Caki2 (cell line): ENCODE results near the gene TFAP2D. TPM values are rescaled to one million over a fixed set of nuclear protein-coding genes. Genes with fewer than 3 reads are reported as not detected.

ENCODE experiments used
- DNase-seq: peaks from one replicate; pipeline ENCODE4 v3.0.0-alpha.2; 2015; ENCODE audit warnings: low read depth
- in situ Hi-C: cut with HindIII; loops from 2 replicates; pipeline ENCODE4 v1.10.0; 2016; ENCODE audit warnings: low sequenced_read_pairs, low pct_unique_long_range_greater_than_20kb, mixed read lengths
- total RNA-seq: library from RNA; depleted of rRNA; stranded (reverse); fragments of >200 nt; shearing (Covaris generic); gene quantifications from 2 replicates; pipeline ENCODE4 v1.2.3, GENCODE V29; 2014; ENCODE audit warnings: low replicate concordance; rRNA removed

Gene TFAP2D
- total RNA-seq, 1 experiment from 2014 or later, result not detected

DNA sequence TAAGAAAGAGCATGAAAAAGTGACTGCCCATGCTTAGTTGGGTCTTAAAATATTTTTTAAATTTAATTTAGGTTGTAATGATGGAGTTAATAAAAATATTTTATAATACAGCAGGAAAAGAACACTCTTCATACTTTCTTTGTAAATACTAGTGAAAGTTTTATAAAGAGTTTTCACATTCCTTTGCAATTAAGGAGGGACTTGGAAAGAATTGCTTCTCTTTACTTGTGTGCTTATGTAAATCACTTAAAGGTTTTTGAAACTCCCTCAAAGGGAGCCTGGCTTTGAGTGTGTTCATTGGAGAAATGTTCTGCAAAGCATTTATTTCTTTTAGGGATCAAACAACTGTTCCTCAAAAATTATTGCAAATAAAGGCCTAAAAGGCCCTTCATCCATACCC lies 93.7 kb downstream of the TFAP2D start:
- no peak for DNase-seq
- in situ Hi-C loops, result no loop called here

DNA sequence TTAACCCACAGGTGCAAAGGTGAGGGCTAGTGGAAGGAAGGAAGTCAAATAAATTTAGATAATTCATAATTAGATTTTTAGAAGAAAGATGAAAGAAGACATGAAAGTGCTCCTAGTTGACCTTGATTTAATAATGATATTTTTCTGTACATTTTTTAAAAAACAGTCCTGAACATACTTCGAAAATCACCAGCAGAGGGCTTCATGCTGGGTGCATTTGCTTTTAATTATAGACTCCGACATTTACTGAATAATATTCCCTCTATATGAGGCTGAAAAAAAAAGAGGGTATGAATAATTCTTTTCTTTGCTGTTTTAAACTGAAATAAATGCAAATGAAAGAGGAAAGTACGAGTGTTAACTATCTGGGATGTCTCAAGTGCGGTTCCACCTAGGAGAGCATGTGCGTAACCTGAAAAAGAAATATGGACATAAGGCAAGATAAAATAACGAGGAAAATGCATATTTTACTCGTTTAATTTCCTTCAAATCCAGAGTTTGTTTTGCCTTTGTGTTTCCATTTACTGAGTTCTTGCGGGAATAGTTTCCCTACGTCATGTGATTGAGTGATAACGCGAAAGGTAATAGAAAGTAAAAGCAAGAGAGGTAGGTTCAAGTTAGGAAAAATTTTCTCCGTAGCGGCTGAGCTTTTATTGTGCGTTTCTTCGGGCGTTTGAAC lies 102.2 kb downstream of the TFAP2D start:
- in situ Hi-C loops, result no loop called here
- DNase-seq, result peak; percentile 54

DNA sequence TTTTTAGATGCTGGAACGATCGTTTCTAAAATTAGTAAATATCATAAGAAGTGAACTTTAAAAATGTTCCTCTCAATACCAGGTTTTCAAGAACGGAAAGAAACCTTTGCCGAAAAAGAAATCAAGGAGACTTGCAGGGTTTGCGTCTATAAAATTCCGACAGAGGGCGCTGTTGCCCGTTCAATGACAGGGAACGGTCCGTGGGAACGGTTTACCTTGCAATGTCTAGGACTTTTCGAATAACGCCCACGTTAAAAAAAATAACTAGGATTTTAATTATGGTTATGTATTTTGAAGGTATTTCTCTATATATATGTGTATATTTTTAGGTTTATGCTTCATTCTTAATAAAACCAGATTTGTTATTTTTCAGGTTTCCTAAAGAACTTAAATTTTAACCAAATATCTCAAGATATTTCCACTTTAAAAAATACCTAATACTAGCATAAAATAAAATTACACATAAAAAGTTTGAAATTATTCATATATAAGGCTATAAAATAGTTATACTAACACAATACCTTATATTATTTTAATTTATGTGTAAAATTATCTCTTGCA lies 102.9 kb downstream of the TFAP2D start:
- in situ Hi-C loops, result no loop called here

DNA sequence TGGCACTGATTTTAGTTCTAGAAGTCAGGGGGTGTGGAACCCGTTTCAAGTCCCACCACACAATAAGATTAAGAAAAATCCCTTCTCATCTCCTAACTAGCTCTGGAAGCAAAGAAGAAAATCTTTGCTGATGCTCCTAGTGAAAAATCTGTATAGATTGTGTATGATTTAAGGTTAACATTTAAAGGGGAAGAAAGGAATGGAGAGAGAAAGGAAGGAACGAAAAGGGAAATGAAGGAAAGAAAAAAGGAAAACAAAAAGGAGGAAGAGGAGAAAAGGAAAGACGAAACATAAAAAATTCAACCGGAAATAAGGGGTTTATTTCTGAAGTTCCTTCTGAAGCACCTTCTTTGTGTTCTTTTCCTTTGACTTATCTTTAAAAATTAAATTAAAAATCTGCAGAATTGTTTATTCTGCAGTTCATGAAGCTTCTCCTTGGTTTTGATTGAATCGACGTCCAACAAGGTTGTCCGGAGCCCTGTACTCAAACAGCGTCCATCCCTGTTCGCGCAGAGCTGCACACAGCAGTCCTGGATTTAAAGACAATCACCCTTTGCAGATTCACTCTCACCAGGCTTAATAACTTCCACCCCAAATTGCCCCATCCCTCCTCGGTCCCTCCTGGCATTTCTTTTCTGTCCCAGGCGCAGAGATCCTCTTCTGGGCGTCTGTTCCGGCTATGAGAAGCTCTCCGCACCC lies 103.8 kb downstream of the TFAP2D start:
- no peak for DNase-seq
- in situ Hi-C loops, result no loop called here

More for the DNA sequence above, 102.9 kb downstream of the TFAP2D start:
- DNase-seq, result peak; percentile 55

DNA sequence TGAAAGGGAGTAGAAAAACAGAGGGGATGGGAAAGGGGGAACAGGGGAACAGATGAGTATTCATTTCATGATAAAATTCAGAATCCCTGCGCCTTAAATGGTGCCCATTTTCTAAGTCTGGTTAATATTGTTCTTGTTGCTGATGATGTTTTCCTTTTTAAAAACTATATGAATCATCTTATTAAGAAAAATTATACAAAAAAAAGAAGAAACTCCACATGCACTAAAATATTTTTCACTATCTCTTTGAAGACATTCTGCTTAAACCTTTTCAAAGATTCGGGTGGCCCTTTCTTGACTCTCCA lies 104.3 kb downstream of the TFAP2D start:
- in situ Hi-C loops, result no loop called here

DNA sequence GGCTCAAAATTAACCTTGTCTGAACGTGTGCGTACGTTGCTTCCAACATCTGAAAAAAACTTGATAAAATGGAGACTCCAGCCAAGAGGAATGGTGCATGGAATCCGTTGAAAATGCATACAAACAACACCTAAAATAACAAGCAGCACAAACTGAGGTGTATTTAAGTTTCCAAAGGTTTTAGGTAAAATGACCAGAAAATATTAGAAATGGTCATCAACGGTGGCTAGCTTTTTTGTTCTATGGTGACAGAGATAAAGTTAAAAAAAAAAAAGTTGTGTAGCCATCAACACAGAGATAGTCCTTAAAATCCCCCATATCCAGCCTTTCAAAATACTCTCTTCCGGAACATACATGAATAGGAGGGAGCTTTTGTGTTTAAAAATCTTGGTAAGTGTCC lies 104.7 kb downstream of the TFAP2D start:
- no peak for DNase-seq
- in situ Hi-C loops, result no loop called here

More for the DNA sequence above, 104.3 kb downstream of the TFAP2D start:
- DNase-seq, result no peak

DNA sequence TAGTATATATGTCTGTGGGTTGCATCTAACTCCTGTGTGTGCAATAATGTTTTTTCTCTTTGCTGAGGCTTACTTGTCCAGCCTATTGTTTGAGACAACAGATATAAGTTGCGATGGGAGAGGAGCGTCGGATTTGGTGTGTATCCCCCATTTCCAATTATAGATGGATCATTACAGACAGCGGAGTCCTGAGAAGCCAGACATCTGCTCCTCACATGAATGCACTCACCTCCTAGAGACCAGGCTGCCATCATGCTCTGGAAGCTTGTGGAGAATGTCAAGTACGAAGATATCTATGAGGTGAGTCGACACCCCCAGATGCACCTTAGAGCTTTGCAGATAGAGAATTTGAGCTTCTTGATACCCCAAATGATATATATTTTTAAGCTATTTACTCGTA lies 105.3 kb downstream of the TFAP2D start, which contains the start of gene TFAP2B:
TSS of gene TFAP2B (plus strand) at position 199 of the 400 bp plus-strand sequence. CDS start at position 220, 21 bp downstream.
- in situ Hi-C loops, result no loop called here
- DNase-seq, result no peak

DNA sequence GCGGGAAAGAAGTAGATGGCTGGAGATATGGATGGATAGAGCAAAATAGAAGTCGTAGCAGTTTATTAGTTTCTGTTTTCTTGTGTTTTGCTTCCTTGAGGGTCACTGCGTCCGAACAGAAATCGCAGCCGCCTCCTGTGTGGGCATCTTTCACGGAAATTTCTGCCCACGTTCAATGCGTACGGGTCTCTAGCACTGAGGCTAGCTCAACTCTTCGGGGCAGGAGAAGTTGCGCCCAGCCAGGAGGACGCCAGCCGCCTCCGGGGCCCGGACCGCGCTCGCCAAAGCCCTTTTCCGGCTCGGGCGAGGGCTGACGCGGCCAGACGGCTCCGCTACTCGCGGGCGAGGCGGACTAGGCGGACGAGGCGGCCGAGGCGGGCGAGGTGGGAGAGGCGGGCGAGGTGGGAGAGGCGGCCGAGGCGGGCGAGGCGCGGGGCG lies 106.2 kb downstream of the TFAP2D start:
- DNase-seq, result no peak
- in situ Hi-C loops, result no loop called here

DNA sequence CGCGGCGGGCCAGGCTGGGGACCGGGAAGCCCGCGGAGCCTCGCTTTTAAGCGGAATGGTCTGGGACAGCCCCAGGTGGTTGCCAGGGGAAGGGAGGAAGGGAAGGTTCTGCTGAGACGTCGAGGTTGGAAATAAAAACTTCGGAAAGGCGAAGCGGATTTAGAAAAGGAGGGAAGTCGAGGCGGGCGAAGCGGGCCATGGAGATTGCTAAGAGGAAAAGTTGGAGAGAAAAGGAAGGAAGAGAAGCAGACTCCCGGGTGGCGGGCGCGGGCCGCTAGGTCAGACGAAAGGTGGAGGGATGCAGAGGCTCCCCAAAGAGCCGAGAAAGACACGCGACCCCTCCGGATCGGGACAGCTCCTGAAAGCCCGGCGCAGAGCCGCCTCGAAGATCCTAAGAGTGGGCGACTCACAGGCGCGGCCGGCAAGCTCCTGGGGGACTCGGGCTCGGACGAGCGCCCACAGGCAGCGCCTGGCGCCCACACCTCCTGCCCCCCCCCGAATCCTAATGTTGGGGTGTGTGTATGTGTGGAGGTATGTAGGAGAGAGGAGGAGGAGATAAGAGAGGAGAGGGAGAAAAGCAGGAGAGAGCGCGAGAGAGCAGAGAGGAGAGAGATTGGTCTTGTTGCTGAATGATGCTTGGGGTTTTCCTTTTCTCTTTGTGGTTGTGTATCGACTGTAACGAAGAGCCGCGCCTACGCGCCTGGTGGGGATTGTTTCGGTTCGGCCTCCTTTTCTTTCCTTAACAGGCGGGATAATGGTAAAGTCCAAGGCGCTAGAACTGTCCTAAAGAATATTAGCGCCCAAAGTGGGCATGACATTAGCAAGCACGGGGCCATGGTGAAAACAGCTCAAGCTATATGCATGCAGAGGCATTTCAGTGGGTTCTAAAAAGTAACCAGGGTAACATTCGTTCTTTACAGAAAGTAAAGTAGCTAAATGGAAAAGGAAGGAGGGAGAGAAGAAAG lies 106.9 kb downstream of the TFAP2D start:
- DNase-seq, result no peak
- in situ Hi-C loops, result no loop called here

DNA sequence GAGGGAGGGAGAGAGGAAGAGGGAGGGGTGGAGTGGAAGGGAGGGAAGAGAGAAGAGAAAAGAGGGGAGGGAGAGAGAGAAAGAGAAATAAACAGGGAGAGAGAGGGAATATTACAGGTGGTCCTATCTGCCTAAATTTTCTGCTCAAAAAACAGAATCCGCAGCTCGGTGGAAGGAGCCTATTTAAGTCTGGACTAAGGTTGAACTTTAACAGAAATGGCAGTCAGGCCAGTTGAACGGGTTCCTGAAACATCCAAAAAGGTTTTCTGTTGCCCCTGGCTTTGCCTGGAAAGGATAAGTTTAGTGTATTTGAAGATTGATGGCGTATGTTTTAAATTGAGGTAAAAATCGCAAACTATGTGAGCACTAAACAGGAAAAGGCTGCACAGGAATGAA lies 107.5 kb downstream of the TFAP2D start:
- in situ Hi-C loops, result no loop called here
- no peak for DNase-seq

DNA sequence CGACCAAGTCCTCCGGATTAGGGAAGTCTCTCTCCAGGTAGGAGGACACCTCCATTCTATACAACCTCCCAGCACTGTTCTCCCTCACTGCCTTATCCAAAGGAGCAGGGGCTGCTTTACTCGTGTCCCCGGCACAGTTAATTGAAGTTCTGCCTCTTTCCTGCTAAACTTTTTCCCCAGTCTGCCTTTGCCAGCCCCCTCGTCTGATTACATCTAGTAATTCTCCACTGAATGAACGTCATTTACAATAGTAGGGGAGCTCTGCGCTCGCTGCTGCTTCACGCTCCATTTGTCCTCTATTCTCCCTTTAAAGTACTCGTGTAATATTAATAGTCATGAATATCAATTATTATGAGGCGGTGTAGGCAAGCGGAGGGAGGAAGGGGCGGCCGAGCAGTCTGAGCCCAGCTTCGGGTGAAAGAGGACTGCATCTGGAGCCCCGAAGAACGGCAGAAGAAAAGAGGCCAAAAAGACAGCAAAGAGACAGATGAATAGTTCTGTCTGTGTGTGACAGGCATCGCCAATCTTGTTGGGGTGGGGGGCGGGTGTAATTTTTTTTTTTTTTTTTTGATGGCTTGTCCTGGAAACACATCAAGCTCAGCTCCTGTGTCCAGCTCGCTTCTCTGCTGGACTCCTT lies 108.2 kb downstream of the TFAP2D start:
- DNase-seq, result no peak
- in situ Hi-C loops, result no loop called here

DNA sequence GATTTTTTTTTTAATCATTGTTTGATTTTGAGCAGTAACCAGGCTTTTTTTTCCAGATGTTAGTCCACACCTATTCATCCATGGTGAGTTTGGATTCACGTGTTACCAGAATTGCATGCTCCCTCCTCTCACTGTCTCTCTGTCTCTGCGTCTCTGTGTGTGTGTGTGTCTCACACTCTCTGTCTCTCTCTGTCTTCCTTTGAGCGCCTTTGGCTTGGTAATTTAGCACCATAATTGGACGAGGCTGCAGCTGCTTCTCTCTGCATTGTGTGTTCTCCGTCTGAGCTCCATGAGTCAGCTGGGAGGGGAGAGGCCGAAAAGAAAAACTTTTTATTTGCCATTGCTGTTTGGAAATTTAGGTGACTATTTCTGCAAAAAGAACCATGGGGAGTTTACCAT lies 108.8 kb downstream of the TFAP2D start:
- DNase-seq, result no peak
- in situ Hi-C loops, result no loop called here

Other genes starting within 250 kb of the TFAP2D start
- not detected in 2 replicates for gene TFAP2B, start 105.3 kb downstream of the TFAP2D start, total RNA-seq